GM12878 (cell line): ENCODE measurements around the gene CYB561A3.

Experiments
- BACH1 ChIP-seq: fragments of 450-650 bp; IDR thresholded peaks from 2 replicates; pipeline ENCODE4 v1.6.1; 2017; ENCODE audit warnings: mild to moderate bottlenecking, borderline replicate concordance
- CHD1 ChIP-seq: IDR thresholded peaks from 2 replicates; pipeline ENCODE4 v1.6.1; 2012; ENCODE audit warnings: low read depth, low read length, improper control_type of control experiment
- CHD2 ChIP-seq: IDR thresholded peaks from 2 replicates; pipeline ENCODE4 v1.6.1; 2011; ENCODE audit warnings: low read depth, low read length, improper control_type of control experiment, borderline replicate concordance
- STAT1 ChIP-seq: fragments of 450-650 bp; conservative IDR thresholded peaks from 2 replicates; pipeline ENCODE4 v1.6.1; 2014; ENCODE audit warnings: antibody characterized with exemption, mild to moderate bottlenecking
- TF ChIP-seq, protein P1 (sequence below), 3 experiments: IDR thresholded peaks in 2 of 3; conservative IDR thresholded peaks in 1 of 3; 2 replicates each; pipeline ENCODE4 v1.5.1; 2011; ENCODE audit warnings: low read depth in 3 of 3, low read length in 3 of 3, mild to moderate bottlenecking in 3 of 3, control low read depth in 2 of 3, moderate library complexity in 2 of 3, inconsistent platforms in 1 of 3, mixed read lengths in 1 of 3; ENCODE audit not compliant: control insufficient read depth in 2 of 3, insufficient read depth in 1 of 3; ENCODE audit errors: extremely low read depth in 1 of 3
- TF ChIP-seq, protein P2 (sequence below): IDR thresholded peaks from 2 replicates; pipeline ENCODE4 v1.6.1; 2011; ENCODE audit warnings: borderline replicate concordance, low read depth, mild to moderate bottlenecking, moderate library complexity, mixed read lengths, low read length; ENCODE audit not compliant: insufficient read depth; ENCODE audit errors: extremely low read length
- TF ChIP-seq, protein P3 (sequence below): fragments of 450-650 bp; IDR thresholded peaks from 2 replicates; pipeline ENCODE4 v1.6.1; 2017; ENCODE audit warnings: mild to moderate bottlenecking, low read depth, inconsistent platforms; ENCODE audit not compliant: poor library complexity, severe bottlenecking

DNA sequence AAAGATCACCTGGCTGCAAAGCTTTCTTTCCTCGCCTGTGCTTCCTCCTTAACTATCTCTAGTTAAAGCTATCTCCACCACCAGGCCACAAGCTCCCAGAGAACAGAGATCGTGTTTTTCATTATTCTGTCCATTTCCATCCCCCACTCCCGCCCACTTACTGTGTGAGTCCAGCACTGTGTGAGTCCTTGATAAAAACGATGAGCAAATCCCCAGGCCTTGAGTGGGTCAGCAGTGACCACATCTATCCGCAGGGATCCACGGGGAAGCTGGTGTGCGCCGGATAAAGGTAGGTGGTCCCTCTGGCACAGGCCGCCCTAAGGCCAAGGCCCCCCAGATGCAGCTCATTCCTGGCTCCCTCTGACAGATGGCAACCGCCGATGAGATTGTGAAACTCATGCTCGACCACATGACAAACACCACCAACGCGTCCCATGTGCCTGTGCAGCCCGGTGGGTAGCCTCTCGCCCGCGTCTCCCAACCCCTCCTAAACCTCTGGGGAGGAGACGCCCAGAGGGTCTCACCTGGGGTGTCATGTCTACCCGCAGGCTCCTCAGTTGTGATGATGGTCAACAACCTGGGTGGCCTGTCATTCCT lies 19.4 kb downstream of the CYB561A3 start:
- TF ChIP-seq, protein P1, sequence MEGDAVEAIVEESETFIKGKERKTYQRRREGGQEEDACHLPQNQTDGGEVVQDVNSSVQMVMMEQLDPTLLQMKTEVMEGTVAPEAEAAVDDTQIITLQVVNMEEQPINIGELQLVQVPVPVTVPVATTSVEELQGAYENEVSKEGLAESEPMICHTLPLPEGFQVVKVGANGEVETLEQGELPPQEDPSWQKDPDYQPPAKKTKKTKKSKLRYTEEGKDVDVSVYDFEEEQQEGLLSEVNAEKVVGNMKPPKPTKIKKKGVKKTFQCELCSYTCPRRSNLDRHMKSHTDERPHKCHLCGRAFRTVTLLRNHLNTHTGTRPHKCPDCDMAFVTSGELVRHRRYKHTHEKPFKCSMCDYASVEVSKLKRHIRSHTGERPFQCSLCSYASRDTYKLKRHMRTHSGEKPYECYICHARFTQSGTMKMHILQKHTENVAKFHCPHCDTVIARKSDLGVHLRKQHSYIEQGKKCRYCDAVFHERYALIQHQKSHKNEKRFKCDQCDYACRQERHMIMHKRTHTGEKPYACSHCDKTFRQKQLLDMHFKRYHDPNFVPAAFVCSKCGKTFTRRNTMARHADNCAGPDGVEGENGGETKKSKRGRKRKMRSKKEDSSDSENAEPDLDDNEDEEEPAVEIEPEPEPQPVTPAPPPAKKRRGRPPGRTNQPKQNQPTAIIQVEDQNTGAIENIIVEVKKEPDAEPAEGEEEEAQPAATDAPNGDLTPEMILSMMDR (IDR thresholded peaks at IDR 0.05 in 2 of 3, conservative IDR thresholded peaks at IDR 0.05 in 1 of 3; ENCODE audit: control insufficient read depth in 2 of 3, extremely low read depth in 1 of 3, insufficient read depth in 1 of 3, low read depth in 3 of 3, low read length in 3 of 3) = no peak
- TF ChIP-seq CHD2 (no peak), STAT1 (no peak), CHD1 (no peak), BACH1 (no peak)
- TF ChIP-seq, protein P2, sequence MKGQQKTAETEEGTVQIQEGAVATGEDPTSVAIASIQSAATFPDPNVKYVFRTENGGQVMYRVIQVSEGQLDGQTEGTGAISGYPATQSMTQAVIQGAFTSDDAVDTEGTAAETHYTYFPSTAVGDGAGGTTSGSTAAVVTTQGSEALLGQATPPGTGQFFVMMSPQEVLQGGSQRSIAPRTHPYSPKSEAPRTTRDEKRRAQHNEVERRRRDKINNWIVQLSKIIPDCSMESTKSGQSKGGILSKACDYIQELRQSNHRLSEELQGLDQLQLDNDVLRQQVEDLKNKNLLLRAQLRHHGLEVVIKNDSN = no peak
- TF ChIP-seq, protein P3, sequence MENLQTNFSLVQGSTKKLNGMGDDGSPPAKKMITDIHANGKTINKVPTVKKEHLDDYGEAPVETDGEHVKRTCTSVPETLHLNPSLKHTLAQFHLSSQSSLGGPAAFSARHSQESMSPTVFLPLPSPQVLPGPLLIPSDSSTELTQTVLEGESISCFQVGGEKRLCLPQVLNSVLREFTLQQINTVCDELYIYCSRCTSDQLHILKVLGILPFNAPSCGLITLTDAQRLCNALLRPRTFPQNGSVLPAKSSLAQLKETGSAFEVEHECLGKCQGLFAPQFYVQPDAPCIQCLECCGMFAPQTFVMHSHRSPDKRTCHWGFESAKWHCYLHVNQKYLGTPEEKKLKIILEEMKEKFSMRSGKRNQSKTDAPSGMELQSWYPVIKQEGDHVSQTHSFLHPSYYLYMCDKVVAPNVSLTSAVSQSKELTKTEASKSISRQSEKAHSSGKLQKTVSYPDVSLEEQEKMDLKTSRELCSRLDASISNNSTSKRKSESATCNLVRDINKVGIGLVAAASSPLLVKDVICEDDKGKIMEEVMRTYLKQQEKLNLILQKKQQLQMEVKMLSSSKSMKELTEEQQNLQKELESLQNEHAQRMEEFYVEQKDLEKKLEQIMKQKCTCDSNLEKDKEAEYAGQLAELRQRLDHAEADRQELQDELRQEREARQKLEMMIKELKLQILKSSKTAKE = no peak
